ENCODE data around the gene SLC47A1. TPM values are rescaled to one million over a fixed set of nuclear protein-coding genes. Genes with fewer than 3 reads are reported as not detected.

The SLC47A1 gene
- total RNA-seq, 1 donor from 2014 or later: not detected

GRCh38 chr17:19555746-19556145 is 22.1 kb downstream of the SLC47A1 start:
- intact Hi-C loops (cut with micrococcal nuclease): no loop called here
- no peak overlapping the region for H3K27ac Mint-ChIP-seq
- H3K9me3 Mint-ChIP-seq: no peaks in the 10 kb centered on the region
- no peak overlapping the region for H3K4me3 Mint-ChIP-seq
- no peaks in the 10 kb centered on the region for H3K36me3 Mint-ChIP-seq (ENCODE audit: low read depth)
- peaks cover 11% of the 10 kb centered on the region for H3K27me3 Mint-ChIP-seq
- DNase-seq: no peak
- H3K4me1 Mint-ChIP-seq: no peaks in the 10 kb centered on the region

GRCh38 chr17:19558946-19559345 is 25.3 kb downstream of the SLC47A1 start:
- Mint-ChIP-seq H3K27ac (no peak overlapping the region), H3K4me3 (no peak overlapping the region), H3K9me3 (no peaks in the 10 kb centered on the region), H3K4me1 (no peaks in the 10 kb centered on the region), H3K36me3 (ENCODE audit: low read depth) (no peaks in the 10 kb centered on the region), H3K27me3 (peaks cover 13% of the 10 kb centered on the region)
- DNase-seq: no peak
- intact Hi-C loops (cut with micrococcal nuclease): no loop called here

GRCh38 chr17:19561697-19562318 is 28.2 kb downstream of the SLC47A1 start:
- Mint-ChIP-seq H3K36me3 (ENCODE audit: low read depth) (no peaks in the 10 kb centered on the region), H3K4me3 (no peak overlapping the region), H3K4me1 (no peaks in the 10 kb centered on the region), H3K9me3 (no peaks in the 10 kb centered on the region), H3K27me3 (peaks cover 12% of the 10 kb centered on the region), H3K27ac (no peak overlapping the region)
- DNase-seq: no peak
- intact Hi-C loops (cut with micrococcal nuclease): no loop called here

DNA sequence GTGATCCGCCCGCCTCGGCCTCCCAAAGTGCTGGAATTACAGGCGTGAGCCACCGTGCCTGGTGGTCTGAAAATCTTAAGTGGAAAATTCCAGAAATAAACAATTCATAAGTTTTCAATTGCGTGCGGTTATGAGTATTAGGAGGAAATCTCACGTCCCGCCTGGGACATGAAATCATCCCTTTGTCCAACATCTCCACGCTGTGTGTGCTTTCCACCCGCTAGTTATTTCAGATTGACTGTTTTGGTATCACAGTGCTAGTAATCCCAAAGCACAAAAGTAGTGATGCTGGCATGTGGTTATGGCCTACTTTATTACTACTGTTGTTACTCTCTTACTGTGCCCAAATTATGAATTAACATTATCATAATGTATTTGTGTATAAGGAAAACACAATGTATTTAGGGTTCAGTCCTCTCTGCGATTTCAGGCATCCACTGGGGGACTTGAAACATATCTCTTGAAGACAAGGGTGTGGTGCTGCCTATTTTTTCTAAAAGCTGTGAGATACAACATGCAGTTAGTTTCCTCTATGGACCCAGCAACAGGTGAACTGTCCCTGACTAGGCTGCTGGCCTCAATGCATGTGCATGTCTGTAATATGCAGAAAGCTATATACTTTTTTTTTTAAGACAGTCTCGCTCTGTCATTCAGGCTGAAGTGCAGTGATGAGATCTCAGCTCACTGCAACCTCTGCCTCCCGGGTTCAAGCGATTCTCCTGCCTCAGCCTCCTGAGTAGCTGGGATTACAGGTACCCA is 32.3 kb downstream of the SLC47A1 start:
- Mint-ChIP-seq H3K4me1 (no peaks in the 10 kb centered on the region), H3K36me3 (ENCODE audit: low read depth) (no peaks in the 10 kb centered on the region), H3K9me3 (no peaks in the 10 kb centered on the region), H3K4me3 (no peak overlapping the region), H3K27me3 (peaks cover 11% of the 10 kb centered on the region), H3K27ac (no peak overlapping the region)
- DNase-seq: no peak
- intact Hi-C loops (cut with micrococcal nuclease): no loop called here

DNA sequence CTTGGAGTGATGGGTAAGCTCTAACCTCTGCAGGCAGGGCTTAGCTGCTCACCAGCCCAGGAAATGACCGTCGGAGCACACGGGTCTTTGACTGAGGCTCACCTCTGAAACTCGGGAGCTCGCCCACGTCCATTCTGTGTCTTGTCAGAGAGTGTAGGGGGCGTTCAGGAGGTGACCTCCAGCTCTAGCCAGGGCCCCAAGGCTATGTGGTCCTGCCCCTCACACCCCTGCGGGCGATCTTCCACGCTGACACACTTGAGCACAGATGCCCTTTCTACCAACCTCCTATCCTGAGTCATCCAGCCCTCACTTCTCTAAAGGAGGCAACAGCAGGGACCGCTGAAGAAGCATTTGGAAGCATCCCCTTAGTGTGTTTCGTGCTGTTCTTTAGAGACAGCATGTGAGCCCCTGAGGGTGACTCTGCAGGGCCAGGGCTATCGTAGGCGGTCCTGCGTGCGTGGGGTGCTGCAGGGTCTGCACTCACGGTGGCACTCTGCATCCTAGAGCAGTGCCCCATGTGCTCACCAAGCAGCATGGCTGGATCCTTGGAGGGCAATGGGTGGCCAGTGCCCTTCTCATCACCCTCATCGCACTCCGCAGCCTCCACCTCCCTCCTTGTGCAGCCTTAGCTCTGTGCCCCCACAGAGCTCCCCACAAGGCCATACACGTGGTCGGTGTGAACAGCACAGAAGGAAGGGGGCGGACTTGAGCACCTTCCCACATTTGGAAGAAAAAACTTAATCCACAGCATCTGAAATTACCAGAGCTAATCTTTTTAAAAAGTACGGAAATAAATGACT is 33.8 kb downstream of the SLC47A1 start:
- H3K36me3 Mint-ChIP-seq (ENCODE audit: low read depth): no peaks in the 10 kb centered on the region
- intact Hi-C loops (cut with micrococcal nuclease): no loop called here
- no peak overlapping the region for H3K4me3 Mint-ChIP-seq
- no peak for DNase-seq
- H3K4me1 Mint-ChIP-seq: no peaks in the 10 kb centered on the region
- H3K27ac Mint-ChIP-seq: no peak overlapping the region
- peaks cover 16% of the 10 kb centered on the region for H3K27me3 Mint-ChIP-seq
- H3K9me3 Mint-ChIP-seq: no peaks in the 10 kb centered on the region

GRCh38 chr17:19568016-19568350 is 34.3 kb downstream of the SLC47A1 start:
- intact Hi-C loops (cut with micrococcal nuclease): no loop called here
- no peaks in the 10 kb centered on the region for H3K4me1 Mint-ChIP-seq

DNA sequence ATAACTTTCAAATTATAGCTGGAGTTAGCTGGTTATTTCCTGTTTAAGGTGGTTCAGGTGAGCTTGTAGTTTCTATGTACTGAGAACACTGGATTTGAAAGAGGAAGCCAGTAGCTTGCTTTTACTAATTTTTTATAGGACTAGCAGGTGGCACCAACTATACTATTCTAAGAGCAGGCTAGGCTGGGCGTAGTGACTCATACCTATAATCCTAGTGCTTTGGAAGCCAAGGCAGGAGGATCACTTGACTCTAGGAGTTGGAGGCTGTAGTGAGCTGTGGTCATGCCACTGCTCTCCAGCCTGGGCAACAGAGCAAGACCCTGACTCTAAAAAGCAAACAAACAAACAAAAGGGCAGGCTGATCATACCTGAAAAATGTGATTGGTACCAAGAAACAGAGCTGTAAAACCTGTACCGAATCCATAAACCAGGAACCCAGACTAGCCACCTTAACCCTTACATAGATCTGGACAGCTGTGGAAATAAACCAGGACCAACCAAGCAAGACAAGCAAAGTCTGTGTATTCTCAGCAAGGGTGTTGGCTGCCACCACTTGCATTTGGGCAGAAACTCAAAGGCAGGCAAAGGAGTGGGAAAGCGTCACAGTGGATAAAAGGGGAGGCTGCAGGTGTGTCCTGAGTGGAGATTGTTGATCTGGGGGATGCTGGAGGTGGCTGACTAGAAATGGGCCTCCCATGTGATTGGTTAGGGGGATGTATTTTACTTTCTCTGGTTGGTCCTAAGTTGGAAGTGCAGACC is 36.3 kb downstream of the SLC47A1 start:
- Mint-ChIP-seq H3K36me3 (ENCODE audit: low read depth) (no peaks in the 10 kb centered on the region), H3K4me1 (no peaks in the 10 kb centered on the region), H3K9me3 (no peaks in the 10 kb centered on the region), H3K4me3 (no peak overlapping the region), H3K27me3 (peaks cover 17% of the 10 kb centered on the region), H3K27ac (no peak overlapping the region)
- intact Hi-C loops (cut with micrococcal nuclease): no loop called here
- no peak for DNase-seq

More at GRCh38 chr17:19568016-19568350, 34.3 kb downstream of the SLC47A1 start:
- H3K27ac Mint-ChIP-seq: no peak overlapping the region
- no peak for DNase-seq
- H3K9me3 Mint-ChIP-seq: no peaks in the 10 kb centered on the region
- no peak overlapping the region for H3K4me3 Mint-ChIP-seq
- H3K36me3 Mint-ChIP-seq (ENCODE audit: low read depth): no peaks in the 10 kb centered on the region
- peaks cover 16% of the 10 kb centered on the region for H3K27me3 Mint-ChIP-seq

- H3K4me1 Mint-ChIP-seq: no peaks in the 10 kb centered on the region
- H3K36me3 Mint-ChIP-seq (ENCODE audit: low read depth): no peaks in the 10 kb centered on the region
- intact Hi-C loops (cut with micrococcal nuclease): no loop called here
- peaks cover 18% of the 10 kb centered on the region for H3K27me3 Mint-ChIP-seq
- H3K27ac Mint-ChIP-seq: no peak overlapping the region
- H3K9me3 Mint-ChIP-seq: no peaks in the 10 kb centered on the region
- no peak for DNase-seq
- H3K4me3 Mint-ChIP-seq: no peak overlapping the region
Measured at GRCh38 chr17:19570544-19571062, 36.9 kb downstream of the SLC47A1 start.

DNA sequence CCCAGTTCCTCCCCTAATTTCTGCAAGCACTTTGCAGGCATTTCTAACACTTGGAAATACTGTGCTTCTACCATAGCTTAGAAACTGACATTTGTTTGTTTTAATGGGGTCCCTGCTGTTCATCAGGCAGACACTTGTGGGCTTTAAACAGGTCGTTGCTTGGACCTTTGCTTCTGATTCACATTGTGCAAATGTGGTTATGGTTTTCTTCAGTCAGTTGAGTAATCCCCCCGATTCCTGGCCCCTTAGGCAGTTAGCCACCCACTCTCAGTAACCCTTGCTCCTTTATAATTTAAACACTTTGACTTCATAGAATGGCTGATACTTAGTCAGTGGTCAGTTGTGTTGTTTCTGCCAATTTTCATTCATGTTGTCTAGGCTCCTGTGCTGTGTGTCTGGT is 39.4 kb downstream of the SLC47A1 start:
- H3K4me1 Mint-ChIP-seq: no peaks in the 10 kb centered on the region
- no peak for DNase-seq
- no peak overlapping the region for H3K4me3 Mint-ChIP-seq
- intact Hi-C loops (cut with micrococcal nuclease): no loop called here
- no peaks in the 10 kb centered on the region for H3K36me3 Mint-ChIP-seq (ENCODE audit: low read depth)
- no peak overlapping the region for H3K27ac Mint-ChIP-seq
- H3K9me3 Mint-ChIP-seq: no peaks in the 10 kb centered on the region
- peaks cover 28% of the 10 kb centered on the region for H3K27me3 Mint-ChIP-seq

DNA sequence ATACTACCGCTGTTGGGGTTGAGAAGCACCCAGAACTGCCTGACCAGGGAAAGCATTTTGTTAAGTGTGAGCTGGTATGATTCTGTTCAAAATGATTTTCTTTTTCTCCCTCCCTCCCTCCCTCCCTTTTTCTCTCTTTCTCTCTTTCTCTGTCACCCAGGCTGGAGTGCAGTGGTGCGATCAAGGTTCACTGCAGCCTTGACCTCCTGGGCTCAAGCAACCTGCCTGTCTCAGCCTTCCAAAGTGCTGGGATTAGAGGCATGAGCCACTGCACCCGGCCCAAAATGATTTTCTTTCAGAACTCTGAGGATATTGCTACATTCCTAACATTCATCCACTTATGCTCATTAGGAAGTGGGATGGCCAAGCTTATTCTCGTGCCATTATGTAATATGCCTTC is 41.3 kb downstream of the SLC47A1 start:
- no peaks in the 10 kb centered on the region for H3K36me3 Mint-ChIP-seq (ENCODE audit: low read depth)

DNA sequence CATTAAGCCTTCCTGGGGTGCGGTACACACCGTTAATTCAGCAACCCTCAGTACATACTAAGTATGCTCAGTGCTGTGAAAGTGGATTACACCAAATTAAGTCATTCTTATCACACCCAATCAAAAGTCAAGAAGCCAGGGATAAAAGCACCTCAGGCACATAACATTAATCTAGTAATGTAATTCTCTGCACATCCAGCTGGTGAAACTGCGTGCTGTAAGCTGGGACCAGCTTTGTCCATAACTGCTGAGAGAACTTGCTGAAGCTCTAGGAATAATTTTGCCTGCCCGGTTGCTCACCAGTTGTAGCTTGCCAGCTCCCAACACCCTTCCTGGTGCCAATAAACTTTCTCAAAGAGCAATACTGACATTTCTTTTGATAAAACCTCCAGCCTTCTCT is 44.9 kb downstream of the SLC47A1 start:
- intact Hi-C loops (cut with micrococcal nuclease): no loop called here
- DNase-seq: no peak
- H3K27ac Mint-ChIP-seq: no peak overlapping the region
- no peaks in the 10 kb centered on the region for H3K4me1 Mint-ChIP-seq
- no peak overlapping the region for H3K4me3 Mint-ChIP-seq
- peaks cover 36% of the 10 kb centered on the region for H3K27me3 Mint-ChIP-seq
- H3K9me3 Mint-ChIP-seq: no peaks in the 10 kb centered on the region
- no peaks in the 10 kb centered on the region for H3K36me3 Mint-ChIP-seq (ENCODE audit: low read depth)

More for the DNA sequence above, 41.3 kb downstream of the SLC47A1 start:
- Mint-ChIP-seq H3K27me3 (peaks cover 37% of the 10 kb centered on the region), H3K9me3 (no peaks in the 10 kb centered on the region), H3K4me1 (no peaks in the 10 kb centered on the region), H3K27ac (no peak overlapping the region), H3K4me3 (no peak overlapping the region)
- intact Hi-C loops (cut with micrococcal nuclease): no loop called here
- DNase-seq: no peak

DNA sequence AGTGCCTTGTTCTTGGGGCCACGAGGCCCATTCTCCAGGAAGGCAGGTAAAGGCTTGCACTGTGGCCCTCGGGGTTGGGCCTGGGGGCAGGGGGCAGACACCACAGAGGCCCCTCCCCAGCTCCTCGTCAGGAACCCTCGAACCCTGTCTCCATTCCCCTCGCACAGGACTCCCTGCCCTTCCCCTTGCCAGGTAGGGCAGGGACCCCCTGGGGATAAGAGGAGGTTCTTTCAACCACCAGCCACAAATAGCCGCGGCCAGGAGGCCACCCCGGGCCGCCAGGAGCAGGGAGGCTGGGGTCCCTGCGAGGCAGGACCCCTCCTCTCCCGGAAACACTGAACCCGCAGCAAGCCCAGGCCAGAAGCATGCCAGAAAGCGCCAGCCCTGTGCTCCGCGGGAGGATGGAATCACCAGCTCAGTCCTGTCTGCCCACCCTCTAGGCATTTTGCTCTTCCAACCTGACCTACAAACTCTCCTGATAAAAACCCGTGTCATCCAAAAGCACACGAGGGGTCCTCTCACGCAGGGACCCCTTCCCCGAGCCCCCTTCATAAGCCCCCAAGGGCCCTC is 45.6 kb downstream of the SLC47A1 start:
- Mint-ChIP-seq H3K9me3 (no peaks in the 10 kb centered on the region), H3K36me3 (ENCODE audit: low read depth) (no peaks in the 10 kb centered on the region), H3K27ac (no peak overlapping the region), H3K4me1 (no peaks in the 10 kb centered on the region), H3K4me3 (no peak overlapping the region), H3K27me3 (peaks cover 36% of the 10 kb centered on the region)
- DNase-seq: no peak
- intact Hi-C loops (cut with micrococcal nuclease): no loop called here

- intact Hi-C loops (cut with micrococcal nuclease): no loop called here
- no peaks in the 10 kb centered on the region for H3K9me3 Mint-ChIP-seq
- no peaks in the 10 kb centered on the region for H3K36me3 Mint-ChIP-seq (ENCODE audit: low read depth)
- DNase-seq: no peak
- no peaks in the 10 kb centered on the region for H3K4me1 Mint-ChIP-seq
- H3K4me3 Mint-ChIP-seq: no peak overlapping the region
- no peak overlapping the region for H3K27ac Mint-ChIP-seq
- H3K27me3 Mint-ChIP-seq: peaks cover 35% of the 10 kb centered on the region
Measured at GRCh38 chr17:19579867-19580565, 46.4 kb downstream of the SLC47A1 start.

Measured in activated CD4-positive, alpha-beta T cell treated with anti-CD3 and anti-CD28 coated beads, Interleukin-2, amount 10 ng/mL, durations not matched to agents 24 days and 14 days (primary cell).